ENCODE data around the gene CHST15.

Gene CHST15

GRCh38 chr10:124092860-124093773, at the start of gene CHST15:
Gene CHST15 (minus strand): TSS chr10:124093598. CDS start chr10:124046212, 47,386 bp downstream.
- DNase-seq: peak; percentile 8 to 46

GRCh38 chr10:124142960-124143359, 49.6 kb upstream of the CHST15 start:
- DNase-seq: no peak

- no peak for DNase-seq
These were observed 48.8 kb upstream of the CHST15 start for GRCh38 chr10:124142006-124142739.

GRCh38 chr10:124138883-124139348, 45.5 kb upstream of the CHST15 start:
- DNase-seq: no peak

- no peak for DNase-seq
These were observed 44.9 kb upstream of the CHST15 start for GRCh38 chr10:124138195-124138882.

GRCh38 chr10:124134251-124134893, 41.0 kb upstream of the CHST15 start:
- DNase-seq: no peak

GRCh38 chr10:124132876-124133275, 39.5 kb upstream of the CHST15 start:
- DNase-seq: no peak

GRCh38 chr10:124132306-124132705, 38.9 kb upstream of the CHST15 start:
- no peak for DNase-seq

GRCh38 chr10:124131172-124131571, 37.8 kb upstream of the CHST15 start:
- DNase-seq: no peak

- DNase-seq: no peak
These were observed 37.0 kb upstream of the CHST15 start for GRCh38 chr10:124130198-124130900.

GRCh38 chr10:124129471-124129870, 36.1 kb upstream of the CHST15 start:
- DNase-seq: no peak

- DNase-seq: no peak
These were observed 35.4 kb upstream of the CHST15 start for GRCh38 chr10:124128811-124129145.

GRCh38 chr10:124127965-124128810, 34.8 kb upstream of the CHST15 start:
- DNase-seq: no peak

GRCh38 chr10:124127563-124127962, 34.2 kb upstream of the CHST15 start:
- no peak for DNase-seq

GRCh38 chr10:124126983-124127385, 33.6 kb upstream of the CHST15 start:
- no peak for DNase-seq

GRCh38 chr10:124126145-124126982, 33.0 kb upstream of the CHST15 start:
- DNase-seq: no peak

GRCh38 chr10:124125305-124126116, 32.1 kb upstream of the CHST15 start:
- no peak for DNase-seq

GRCh38 chr10:124124769-124125161, 31.4 kb upstream of the CHST15 start:
- no peak for DNase-seq

- no peak for DNase-seq
These were observed 30.8 kb upstream of the CHST15 start for GRCh38 chr10:124124123-124124768.

All from SW 1271 (cell line).